Liver (tissue), 9 donors: ENCODE results near the gene HOXB8. TPM values are rescaled to one million over a fixed set of nuclear protein-coding genes. Genes with fewer than 3 reads are reported as not detected.

Experiments used
- DNase-seq: peaks from one replicate; pipeline ENCODE4 v3.0.0-alpha.2; 2017; ENCODE audit warnings: low spot score
- H3K27ac ChIP-seq, 2 donors: one replicate each; pipeline ENCODE4 v1.7.0; 2013; ENCODE audit warnings: inconsistent platforms in 2 of 2, low read length in 2 of 2, control low read depth in 1 of 2, low read depth in 1 of 2, mild to moderate bottlenecking in 1 of 2
- H3K27me3 ChIP-seq, 4 donors: one replicate each; pipeline versions ENCODE4 v1.6.1 to v1.7.0; 2013; ENCODE audit warnings: low read length in 3 of 4, inconsistent platforms in 1 of 4, mild to moderate bottlenecking in 1 of 4, moderate library complexity in 1 of 4; ENCODE audit not compliant: control insufficient read depth in 4 of 4, insufficient read depth in 4 of 4
- H3K36me3 ChIP-seq, 4 donors: one replicate each; pipeline versions ENCODE4 v1.6.1 to v1.7.0; 2013; ENCODE audit warnings: low read length in 3 of 4, mild to moderate bottlenecking in 3 of 4, low read depth in 1 of 4, moderate library complexity in 1 of 4; ENCODE audit not compliant: control insufficient read depth in 4 of 4, insufficient read depth in 3 of 4
- H3K4me1 ChIP-seq, 4 donors: one replicate each; pipeline versions ENCODE4 v1.6.1 to v1.7.0; 2013; ENCODE audit warnings: low read length in 3 of 4, mild to moderate bottlenecking in 3 of 4, moderate library complexity in 1 of 4; ENCODE audit not compliant: control insufficient read depth in 4 of 4, insufficient read depth in 4 of 4
- H3K4me3 ChIP-seq, 3 donors: one replicate each; pipeline versions ENCODE4 v1.6.1 to v1.7.0; 2013; ENCODE audit warnings: low read length in 3 of 3, control low read depth in 1 of 3, low read depth in 1 of 3, mild to moderate bottlenecking in 1 of 3
- H3K9ac ChIP-seq, 2 donors: one replicate each; pipeline ENCODE4 v1.7.0; 2013; ENCODE audit warnings: low read length in 2 of 2, mild to moderate bottlenecking in 2 of 2, moderate library complexity in 2 of 2, control low read depth in 1 of 2, low read depth in 1 of 2
- H3K9me3 ChIP-seq, 4 donors: one replicate each; pipeline versions ENCODE4 v1.6.1 to v1.7.0; 2013; ENCODE audit warnings: low read length in 3 of 4; ENCODE audit not compliant: control insufficient read depth in 4 of 4
- EGR1 ChIP-seq, 2 donors: IDR thresholded peaks; 2 replicates each; pipeline ENCODE4 v1.6.1; 2016 to 2018; ENCODE audit warnings: antibody characterized with exemption in 2 of 2, low read depth in 2 of 2
- FOXA1 ChIP-seq: IDR thresholded peaks from 2 replicates; pipeline ENCODE4 v1.6.1; 2016; ENCODE audit warnings: antibody characterized with exemption
- FOXA2 ChIP-seq: IDR thresholded peaks from 2 replicates; pipeline ENCODE4 v1.6.1; 2016; ENCODE audit warnings: antibody characterized with exemption
- HNF4A ChIP-seq, 2 donors: conservative IDR thresholded peaks; 2 replicates each; pipeline ENCODE4 v1.6.1; 2016; ENCODE audit warnings: antibody characterized with exemption in 2 of 2, mild to moderate bottlenecking in 2 of 2
- HNF4G ChIP-seq: IDR thresholded peaks from 2 replicates; pipeline ENCODE4 v1.6.1; 2016; ENCODE audit warnings: antibody characterized with exemption
- JUND ChIP-seq, 2 donors: IDR thresholded peaks; 2 replicates each; pipeline ENCODE4 v1.6.1; 2016; ENCODE audit warnings: antibody characterized with exemption in 2 of 2
- RAD21 ChIP-seq, 2 donors: IDR thresholded peaks; 2 replicates each; pipeline ENCODE4 v1.6.1; 2016; ENCODE audit warnings: antibody characterized with exemption in 2 of 2, mild to moderate bottlenecking in 2 of 2
- TAF1 ChIP-seq: conservative IDR thresholded peaks from 2 replicates; pipeline ENCODE4 v1.6.1; 2016; ENCODE audit warnings: antibody characterized with exemption, mild to moderate bottlenecking
- YY1 ChIP-seq: IDR thresholded peaks from 2 replicates; pipeline ENCODE4 v1.6.1; 2016; ENCODE audit warnings: antibody characterized with exemption, mild to moderate bottlenecking
- WGBS: extraction: QIAGEN DNeasy Blood & Tissue Kit; methylation state at CpG from one replicate; pipeline ENCODE4 v1.1.7; 2013; 5-methylcytosine and 5-hydroxymethylcytosine counted together
- polyA plus RNA-seq, 2 donors: library from polyadenylated mRNA; stranded (reverse) in 1 of 2; unstranded in 1 of 2; fragments of 200-250 nt in 1 of 2; fragments of >200 nt in 1 of 2; fragmentation: Nextera tagmentation in 1 of 2; extraction: Ambion mirVana in 1 of 2; gene quantifications; one replicate each; pipeline versions ENCODE4 v1.2.1 to v1.2.3, GENCODE V29; 2013 to 2015
- total RNA-seq, 2 donors: library from RNA; depleted of rRNA; stranded (reverse); fragments of >200 nt; gene quantifications; one replicate each; pipeline ENCODE4 v1.2.3, GENCODE V29; 2014
- TF ChIP-seq, protein P1 (sequence below): IDR thresholded peaks from 2 replicates; pipeline ENCODE4 v1.6.1; 2016; ENCODE audit warnings: antibody characterized with exemption
- TF ChIP-seq, protein P2 (sequence below): IDR thresholded peaks from 2 replicates; pipeline ENCODE4 v1.6.1; 2016; ENCODE audit warnings: antibody characterized with exemption, mild to moderate bottlenecking
- TF ChIP-seq, protein P3 (sequence below): IDR thresholded peaks from 2 replicates; pipeline ENCODE4 v1.6.1; 2016; ENCODE audit warnings: antibody characterized with exemption
- TF ChIP-seq, protein P4 (sequence below): fragments of 150-350 bp; IDR thresholded peaks from 2 replicates; pipeline ENCODE4 v1.5.1; 2017; ENCODE audit warnings: improper control_type of control experiment, low read depth, low read length; ENCODE audit not compliant: missing input control
- donor health status: healthy.
- donor health status: healthy.
- donor health status: healthy.
- donor health status: healthy.
- donor health status: healthy.

The HOXB8 gene
- total and polyA plus RNA-seq, 4 donors, result not detected

DNA sequence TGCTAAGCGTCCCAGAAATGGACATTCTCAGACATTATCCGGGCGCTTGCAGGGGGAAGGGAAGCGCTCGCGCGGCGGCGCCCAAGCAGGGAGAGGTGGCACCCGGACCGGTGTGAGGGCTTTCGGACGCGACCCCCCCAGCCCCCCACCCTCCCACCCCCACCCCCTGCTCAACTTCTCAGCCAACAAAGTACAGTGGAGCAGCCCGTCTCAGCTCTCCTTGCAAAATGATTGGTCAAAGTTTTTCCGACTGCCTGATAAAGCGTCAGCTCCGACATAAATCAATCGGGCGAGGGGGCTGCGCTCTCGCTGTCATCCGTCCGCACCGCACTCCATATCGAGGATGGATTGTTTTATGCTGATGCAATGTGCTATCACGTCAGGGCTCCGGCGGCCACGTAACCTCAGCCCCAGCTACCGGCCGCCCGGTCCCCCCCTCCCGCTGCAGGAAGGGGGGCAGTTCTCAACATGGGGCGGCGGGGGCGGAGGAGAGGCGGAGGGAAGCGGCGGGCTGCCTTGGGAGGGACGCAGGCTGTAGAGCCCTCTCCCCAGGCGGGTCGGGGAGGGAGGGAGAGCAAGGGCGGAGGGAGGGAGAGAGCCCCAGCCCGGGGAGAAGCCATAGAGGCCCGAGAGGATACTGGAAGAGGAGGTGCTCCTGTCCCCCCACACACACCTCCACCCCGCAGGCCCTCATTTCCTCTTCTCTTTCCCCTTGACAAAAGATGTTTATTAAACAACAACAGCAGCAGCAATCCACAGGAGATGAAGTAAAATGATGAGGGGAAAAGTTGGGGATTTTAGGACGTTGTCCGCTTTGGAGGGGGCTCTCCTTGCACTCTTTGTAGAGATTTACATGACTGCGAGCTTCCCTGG lies 11.4 kb upstream of the HOXB8 start, which contains the start of gene HOXB9:
Gene HOXB9 (minus strand): TSS at position 114 of the 873 bp plus-strand sequence. CDS start 89 bp downstream, at position 25.
- H3K4me3 ChIP-seq, result peak within 1 kb of the TSS in 1 of 3 donors; percentile 39
- peaks cover 4 to 54% (median 39%) of the 10 kb centered on the region in 4 donors for H3K27me3 ChIP-seq
- H3K4me1 ChIP-seq, result peaks cover 7 to 14% (median 13%) of the 10 kb centered on the region in 4 donors
- H3K27ac ChIP-seq, result no peak within 1 kb of the TSS
- H3K9ac ChIP-seq, result no peak within 1 kb of the TSS
- no peak for TF ChIP-seq HNF4A (conservative IDR thresholded peaks at IDR 0.05)
- TF ChIP-seq, protein P1, sequence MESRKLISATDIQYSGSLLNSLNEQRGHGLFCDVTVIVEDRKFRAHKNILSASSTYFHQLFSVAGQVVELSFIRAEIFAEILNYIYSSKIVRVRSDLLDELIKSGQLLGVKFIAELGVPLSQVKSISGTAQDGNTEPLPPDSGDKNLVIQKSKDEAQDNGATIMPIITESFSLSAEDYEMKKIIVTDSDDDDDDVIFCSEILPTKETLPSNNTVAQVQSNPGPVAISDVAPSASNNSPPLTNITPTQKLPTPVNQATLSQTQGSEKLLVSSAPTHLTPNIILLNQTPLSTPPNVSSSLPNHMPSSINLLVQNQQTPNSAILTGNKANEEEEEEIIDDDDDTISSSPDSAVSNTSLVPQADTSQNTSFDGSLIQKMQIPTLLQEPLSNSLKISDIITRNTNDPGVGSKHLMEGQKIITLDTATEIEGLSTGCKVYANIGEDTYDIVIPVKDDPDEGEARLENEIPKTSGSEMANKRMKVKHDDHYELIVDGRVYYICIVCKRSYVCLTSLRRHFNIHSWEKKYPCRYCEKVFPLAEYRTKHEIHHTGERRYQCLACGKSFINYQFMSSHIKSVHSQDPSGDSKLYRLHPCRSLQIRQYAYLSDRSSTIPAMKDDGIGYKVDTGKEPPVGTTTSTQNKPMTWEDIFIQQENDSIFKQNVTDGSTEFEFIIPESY, result no peak
- no peak for TF ChIP-seq FOXA1
- TF ChIP-seq YY1, result no peak
- 3% methylated on average over 50 of the region's 50 CpGs for WGBS
- H3K36me3 ChIP-seq, result no peaks in the 10 kb centered on the region
- no peaks in the 10 kb centered on the region for H3K9me3 ChIP-seq
- DNase-seq, result no peak

DNA sequence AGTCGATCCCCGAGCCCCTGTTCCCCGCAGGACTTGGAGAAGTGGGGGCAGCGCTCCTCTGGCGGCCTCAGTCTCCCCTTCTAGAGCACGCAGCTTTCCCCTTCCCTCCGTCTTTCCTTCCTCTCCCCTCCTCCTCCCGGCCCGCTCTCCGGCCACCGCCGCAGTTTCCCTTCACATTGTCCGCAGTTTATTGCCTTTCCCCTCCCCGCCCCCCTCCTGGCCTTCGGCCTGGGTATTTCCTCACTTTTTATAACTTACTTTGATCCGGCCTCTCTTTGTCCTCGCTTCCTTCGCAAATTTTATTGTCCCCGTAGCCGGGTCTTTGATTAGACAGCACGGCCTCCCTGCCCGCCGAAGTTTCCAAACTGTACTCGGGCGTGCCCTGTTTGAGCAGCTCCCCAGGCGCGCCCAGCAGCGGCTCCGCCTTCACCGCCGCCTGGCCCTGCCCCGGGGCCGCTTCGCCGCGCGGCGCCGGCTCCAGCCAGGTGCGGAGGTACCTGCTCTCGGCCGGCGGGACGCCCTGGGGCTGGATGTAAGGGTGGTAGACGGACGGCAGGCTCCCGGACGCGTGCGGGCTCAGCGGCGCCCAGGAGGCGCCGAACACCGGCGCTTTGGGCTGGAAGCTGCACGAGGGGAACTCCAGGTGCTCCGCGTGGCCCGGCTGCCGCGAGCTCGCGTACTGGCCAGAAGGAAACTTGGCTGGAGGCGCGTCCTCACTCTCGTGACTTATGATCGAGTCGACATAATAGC lies 10.6 kb upstream of the HOXB8 start:
- H3K27me3 ChIP-seq, result peaks cover 4 to 53% (median 38%) of the 10 kb centered on the region in 4 donors
- WGBS, result 2% methylated on average over 69 of the region's 69 CpGs
- H3K27ac ChIP-seq, result no peak overlapping the region
- DNase-seq, result no peak
- TF ChIP-seq TAF1 (no peak), RAD21 (IDR thresholded peaks at IDR 0.05) (no peak), HNF4G (no peak), FOXA1 (no peak), EGR1 (IDR thresholded peaks at IDR 0.05; ENCODE audit: low read depth in 2 of 2) (no peak), JUND (IDR thresholded peaks at IDR 0.05) (no peak), HNF4A (conservative IDR thresholded peaks at IDR 0.05) (no peak), FOXA2 (no peak)
- TF ChIP-seq, protein P2, sequence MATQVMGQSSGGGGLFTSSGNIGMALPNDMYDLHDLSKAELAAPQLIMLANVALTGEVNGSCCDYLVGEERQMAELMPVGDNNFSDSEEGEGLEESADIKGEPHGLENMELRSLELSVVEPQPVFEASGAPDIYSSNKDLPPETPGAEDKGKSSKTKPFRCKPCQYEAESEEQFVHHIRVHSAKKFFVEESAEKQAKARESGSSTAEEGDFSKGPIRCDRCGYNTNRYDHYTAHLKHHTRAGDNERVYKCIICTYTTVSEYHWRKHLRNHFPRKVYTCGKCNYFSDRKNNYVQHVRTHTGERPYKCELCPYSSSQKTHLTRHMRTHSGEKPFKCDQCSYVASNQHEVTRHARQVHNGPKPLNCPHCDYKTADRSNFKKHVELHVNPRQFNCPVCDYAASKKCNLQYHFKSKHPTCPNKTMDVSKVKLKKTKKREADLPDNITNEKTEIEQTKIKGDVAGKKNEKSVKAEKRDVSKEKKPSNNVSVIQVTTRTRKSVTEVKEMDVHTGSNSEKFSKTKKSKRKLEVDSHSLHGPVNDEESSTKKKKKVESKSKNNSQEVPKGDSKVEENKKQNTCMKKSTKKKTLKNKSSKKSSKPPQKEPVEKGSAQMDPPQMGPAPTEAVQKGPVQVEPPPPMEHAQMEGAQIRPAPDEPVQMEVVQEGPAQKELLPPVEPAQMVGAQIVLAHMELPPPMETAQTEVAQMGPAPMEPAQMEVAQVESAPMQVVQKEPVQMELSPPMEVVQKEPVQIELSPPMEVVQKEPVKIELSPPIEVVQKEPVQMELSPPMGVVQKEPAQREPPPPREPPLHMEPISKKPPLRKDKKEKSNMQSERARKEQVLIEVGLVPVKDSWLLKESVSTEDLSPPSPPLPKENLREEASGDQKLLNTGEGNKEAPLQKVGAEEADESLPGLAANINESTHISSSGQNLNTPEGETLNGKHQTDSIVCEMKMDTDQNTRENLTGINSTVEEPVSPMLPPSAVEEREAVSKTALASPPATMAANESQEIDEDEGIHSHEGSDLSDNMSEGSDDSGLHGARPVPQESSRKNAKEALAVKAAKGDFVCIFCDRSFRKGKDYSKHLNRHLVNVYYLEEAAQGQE, result no peak
- TF ChIP-seq, protein P3, sequence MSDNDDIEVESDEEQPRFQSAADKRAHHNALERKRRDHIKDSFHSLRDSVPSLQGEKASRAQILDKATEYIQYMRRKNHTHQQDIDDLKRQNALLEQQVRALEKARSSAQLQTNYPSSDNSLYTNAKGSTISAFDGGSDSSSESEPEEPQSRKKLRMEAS, result no peak
- TF ChIP-seq, protein P4, sequence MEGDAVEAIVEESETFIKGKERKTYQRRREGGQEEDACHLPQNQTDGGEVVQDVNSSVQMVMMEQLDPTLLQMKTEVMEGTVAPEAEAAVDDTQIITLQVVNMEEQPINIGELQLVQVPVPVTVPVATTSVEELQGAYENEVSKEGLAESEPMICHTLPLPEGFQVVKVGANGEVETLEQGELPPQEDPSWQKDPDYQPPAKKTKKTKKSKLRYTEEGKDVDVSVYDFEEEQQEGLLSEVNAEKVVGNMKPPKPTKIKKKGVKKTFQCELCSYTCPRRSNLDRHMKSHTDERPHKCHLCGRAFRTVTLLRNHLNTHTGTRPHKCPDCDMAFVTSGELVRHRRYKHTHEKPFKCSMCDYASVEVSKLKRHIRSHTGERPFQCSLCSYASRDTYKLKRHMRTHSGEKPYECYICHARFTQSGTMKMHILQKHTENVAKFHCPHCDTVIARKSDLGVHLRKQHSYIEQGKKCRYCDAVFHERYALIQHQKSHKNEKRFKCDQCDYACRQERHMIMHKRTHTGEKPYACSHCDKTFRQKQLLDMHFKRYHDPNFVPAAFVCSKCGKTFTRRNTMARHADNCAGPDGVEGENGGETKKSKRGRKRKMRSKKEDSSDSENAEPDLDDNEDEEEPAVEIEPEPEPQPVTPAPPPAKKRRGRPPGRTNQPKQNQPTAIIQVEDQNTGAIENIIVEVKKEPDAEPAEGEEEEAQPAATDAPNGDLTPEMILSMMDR, result no peak
- H3K4me3 ChIP-seq, result peak overlapping the region in 1 of 3 donors; percentile 39
- H3K9me3 ChIP-seq, result no peaks in the 10 kb centered on the region
- H3K36me3 ChIP-seq, result no peaks in the 10 kb centered on the region
- peaks cover 7 to 14% (median 13%) of the 10 kb centered on the region in 4 donors for H3K4me1 ChIP-seq
- H3K9ac ChIP-seq, result no peak overlapping the region
